GM12873 (cell line): ENCODE results near the gene EIF2S1.

ENCODE experiments used
- TF ChIP-seq, protein P1 (sequence below): IDR thresholded peaks from 2 replicates; pipeline ENCODE4 v1.5.1; 2012; ENCODE audit warnings: low read depth, mild to moderate bottlenecking, moderate library complexity, low read length, control low read depth; ENCODE audit not compliant: insufficient read depth; ENCODE audit errors: missing control alignments

The EIF2S1 gene

DNA sequence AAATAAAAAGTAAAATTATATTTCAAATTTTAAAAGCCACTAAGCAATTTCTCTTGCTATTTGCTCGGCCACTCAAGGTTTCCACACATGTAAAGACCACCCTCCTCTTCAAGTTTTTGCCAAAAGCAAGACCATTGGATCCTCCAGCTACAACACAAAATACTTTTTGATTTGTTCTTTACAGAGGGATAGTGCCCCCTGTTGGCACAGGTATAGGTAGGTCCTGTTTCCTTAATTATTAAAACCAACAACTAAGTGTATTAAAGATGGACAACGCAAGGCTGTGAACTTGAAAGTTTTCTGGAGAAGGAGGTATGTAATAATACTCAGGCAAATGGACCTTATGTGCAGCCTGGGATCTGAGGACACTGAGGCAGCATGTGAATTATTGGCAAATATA is 24.3 kb upstream of the EIF2S1 start:
- TF ChIP-seq, protein P1, sequence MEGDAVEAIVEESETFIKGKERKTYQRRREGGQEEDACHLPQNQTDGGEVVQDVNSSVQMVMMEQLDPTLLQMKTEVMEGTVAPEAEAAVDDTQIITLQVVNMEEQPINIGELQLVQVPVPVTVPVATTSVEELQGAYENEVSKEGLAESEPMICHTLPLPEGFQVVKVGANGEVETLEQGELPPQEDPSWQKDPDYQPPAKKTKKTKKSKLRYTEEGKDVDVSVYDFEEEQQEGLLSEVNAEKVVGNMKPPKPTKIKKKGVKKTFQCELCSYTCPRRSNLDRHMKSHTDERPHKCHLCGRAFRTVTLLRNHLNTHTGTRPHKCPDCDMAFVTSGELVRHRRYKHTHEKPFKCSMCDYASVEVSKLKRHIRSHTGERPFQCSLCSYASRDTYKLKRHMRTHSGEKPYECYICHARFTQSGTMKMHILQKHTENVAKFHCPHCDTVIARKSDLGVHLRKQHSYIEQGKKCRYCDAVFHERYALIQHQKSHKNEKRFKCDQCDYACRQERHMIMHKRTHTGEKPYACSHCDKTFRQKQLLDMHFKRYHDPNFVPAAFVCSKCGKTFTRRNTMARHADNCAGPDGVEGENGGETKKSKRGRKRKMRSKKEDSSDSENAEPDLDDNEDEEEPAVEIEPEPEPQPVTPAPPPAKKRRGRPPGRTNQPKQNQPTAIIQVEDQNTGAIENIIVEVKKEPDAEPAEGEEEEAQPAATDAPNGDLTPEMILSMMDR, result peak; percentile 50

DNA sequence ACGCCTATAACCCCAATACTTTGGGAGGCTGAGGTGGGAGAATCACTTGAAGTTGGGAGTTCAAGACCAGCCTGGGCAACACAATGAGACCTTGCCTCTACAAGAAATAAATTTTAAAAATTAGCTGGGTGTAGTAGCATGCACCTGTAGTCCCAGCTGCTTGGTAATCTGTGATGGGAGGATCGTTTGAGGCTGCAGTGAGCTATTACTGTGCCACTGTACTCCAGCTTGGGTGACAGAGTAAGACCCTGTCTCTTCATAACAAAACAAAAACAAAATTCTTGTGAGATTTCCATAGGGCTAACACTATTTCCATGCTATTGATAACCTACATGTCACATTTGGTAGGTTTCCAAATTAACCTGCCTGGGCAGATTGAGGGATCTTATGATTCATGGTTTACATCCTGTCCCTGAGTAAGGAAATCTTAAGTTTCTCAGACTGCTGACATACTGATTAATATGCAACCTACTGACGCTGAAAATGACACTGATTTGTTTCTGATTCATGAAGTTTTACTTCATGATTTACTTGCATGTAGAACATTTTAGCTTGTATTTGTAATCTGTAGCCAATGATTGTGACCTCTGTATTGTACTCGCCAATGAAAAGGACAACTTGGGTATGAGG is 16.4 kb upstream of the EIF2S1 start:
- TF ChIP-seq, protein P1, result no peak

DNA sequence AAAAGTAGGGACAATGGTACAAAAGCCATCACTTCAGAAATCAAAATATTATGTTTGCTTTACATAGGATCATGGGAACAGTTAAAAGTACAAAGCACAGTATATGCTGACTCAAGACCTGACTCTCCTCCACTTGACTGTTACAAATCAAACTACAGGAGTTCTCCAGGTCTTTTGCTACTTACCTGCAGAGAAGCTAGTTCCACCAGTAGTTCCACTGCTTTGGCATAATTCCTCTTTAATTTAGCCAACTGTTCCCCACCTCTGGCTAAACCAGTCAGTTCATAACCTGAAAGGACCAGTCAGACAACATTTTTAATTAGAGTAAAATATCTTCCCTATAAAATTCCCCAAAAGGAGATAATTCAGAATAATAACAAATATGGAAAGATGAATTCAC is 14.5 kb upstream of the EIF2S1 start:
- TF ChIP-seq, protein P1, result no peak

DNA sequence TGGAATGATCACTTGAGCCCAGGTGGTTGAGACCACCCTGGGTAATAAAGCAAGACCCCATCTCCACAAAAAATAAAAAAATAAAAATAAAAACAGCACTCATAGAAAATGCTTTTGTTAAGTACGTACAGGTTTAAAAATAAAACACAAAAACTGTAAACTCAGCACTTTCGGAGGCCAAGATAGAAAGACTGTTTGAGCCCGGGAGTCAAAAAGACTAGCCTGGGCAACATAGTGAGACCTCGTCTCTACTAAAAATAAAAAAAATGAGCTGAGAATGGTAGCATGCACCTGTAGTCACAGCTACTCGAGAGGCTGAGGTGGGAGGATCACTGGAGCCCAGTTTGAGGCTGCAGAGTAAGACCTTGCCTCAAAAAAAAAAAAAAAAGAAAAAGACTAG is 8.1 kb upstream of the EIF2S1 start:
- TF ChIP-seq, protein P1, result no peak

DNA sequence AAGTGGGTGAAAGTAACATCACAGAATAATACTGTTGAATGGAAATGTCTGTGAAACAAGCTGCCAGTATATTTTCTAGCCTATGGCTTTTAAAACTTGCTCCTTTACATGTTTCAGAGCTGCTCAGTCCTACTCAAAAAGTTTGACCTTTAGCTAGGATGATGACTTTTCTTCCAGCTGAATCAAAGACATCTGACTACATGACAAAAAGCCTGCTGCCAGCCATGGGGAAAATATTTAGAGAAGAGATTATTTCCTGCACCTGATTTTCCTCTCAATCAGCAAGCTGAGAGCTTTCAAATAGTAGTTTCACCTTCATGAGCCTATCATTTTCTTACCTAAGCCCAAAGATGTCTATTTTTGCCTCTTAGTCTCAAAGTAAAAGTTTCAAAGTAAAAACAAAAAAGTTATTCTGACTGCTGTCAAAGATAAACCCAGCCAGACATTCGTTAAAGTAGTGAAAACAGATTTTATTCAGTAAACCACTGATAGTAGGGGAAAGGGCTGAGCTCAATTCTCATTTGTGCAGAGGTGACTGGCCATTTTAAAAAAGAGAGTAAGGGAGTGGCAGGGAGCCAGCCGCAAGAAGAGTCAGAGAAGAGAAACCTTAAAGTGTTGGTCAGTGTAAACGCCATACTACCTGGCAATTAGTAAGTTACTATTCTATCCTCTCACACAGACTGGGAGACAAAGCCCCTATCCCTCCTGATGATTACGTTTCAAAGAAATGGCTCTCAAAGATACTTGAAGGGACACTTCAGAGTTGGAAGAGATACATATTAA is 2.8 kb upstream of the EIF2S1 start:
- TF ChIP-seq, protein P1, result no peak

DNA sequence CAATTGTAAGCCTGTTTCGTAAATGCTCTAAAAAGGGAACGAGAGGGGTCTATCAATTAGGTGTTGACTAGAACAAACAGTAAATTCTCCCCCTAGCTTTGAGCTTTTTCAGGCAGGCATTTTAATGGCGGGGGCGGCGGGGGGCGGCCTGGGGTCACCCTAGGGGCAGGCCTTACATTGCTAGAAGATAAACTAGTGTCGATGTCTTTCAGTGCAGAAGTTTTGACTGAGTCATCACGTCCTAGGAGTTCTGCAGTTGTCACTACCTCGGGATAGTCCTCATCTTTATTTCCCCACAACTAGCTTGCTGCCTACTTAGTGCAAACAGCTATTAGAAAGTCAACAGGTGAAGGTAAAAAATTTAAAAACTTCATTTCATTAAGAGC is 2.2 kb upstream of the EIF2S1 start:
- TF ChIP-seq, protein P1, result no peak

DNA sequence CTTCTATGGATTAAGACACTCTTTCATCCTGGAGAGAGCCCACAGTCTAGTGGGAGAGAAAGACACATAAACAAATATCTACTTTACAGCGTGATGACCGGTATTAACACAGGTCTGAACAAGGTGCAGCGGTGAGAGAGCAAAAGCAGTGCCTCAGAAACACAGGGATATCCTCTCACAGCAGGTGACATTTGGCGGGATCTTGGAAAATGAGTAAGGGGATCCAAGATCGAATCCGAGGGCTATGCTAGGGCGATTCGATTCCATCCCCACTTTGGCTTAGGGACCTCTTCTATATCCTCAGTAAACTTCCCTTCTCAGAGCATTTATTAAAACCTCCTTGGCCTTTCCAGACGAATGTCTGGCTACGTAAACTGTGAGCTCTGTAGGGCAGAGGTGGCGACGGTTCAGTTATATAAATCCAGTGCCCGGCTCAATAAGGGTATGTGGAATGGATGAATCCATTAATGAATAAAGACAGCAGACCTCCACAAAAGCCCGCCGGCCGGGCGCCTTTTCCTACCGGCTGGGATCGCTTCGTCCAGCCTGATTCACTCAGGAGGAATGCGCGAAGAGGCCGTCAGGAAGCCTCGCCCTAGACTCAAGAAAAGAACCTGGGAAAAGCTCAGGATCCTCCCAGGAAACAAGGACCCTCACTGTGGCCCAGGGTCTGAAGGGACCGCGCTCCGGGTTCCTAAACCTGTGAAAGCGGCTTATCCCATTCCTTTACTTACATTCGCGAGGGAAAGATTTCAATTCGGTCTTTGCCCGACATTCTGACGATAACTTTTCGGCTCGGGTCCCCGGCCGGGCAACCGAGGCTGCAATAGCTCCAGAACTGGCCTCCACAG is 979 bp upstream of the EIF2S1 start:
- TF ChIP-seq, protein P1, result no peak
